Right lobe of liver (tissue), 6 donors: ENCODE results near the gene COLEC11. TPM values are rescaled to one million over a fixed set of nuclear protein-coding genes. Genes with fewer than 3 reads are reported as not detected.
A peak's percentile ranks its signal among the peaks of the same experiment; 100 is the strongest.

ENCODE experiments used
- ATAC-seq, 4 donors: fragments of 200-7000 bp; cut with Tn5 transposase; one replicate each; pipeline ENCODE4 v1.9.1; 2020; ENCODE audit warnings: mild to moderate bottlenecking in 4 of 4, moderate library complexity in 4 of 4
- DNase-seq, 3 donors: peaks; one replicate each; pipeline ENCODE4 v3.0.0-alpha.2; 2020
- H3K27ac ChIP-seq, 3 donors: fragments of 200-600 bp; one replicate each; pipeline ENCODE4 v1.8.0; 2022
- H3K27me3 ChIP-seq, 2 donors: fragments of 200-600 bp; one replicate each; pipeline ENCODE4 v1.8.0; 2022
- H3K36me3 ChIP-seq, 4 donors: fragments of 200-600 bp; sonication (generic) in 1 of 4; one replicate each; pipeline versions ENCODE4 v1.5.1 to v1.8.0; 2017 to 2022; ENCODE audit warnings: control low read depth in 1 of 4
- H3K4me1 ChIP-seq, 4 donors: fragments of 200-600 bp; sonication (generic) in 1 of 4; one replicate each; pipeline versions ENCODE4 v1.5.1 to v1.8.0; 2017 to 2022; ENCODE audit warnings: control low read depth in 1 of 4
- H3K4me3 ChIP-seq, 3 donors: fragments of 200-600 bp; one replicate each; pipeline ENCODE4 v1.8.0; 2022
- H3K9me3 ChIP-seq, 4 donors: fragments of 200-600 bp; sonication (generic) in 1 of 4; one replicate each; pipeline versions ENCODE4 v1.5.1 to v1.8.0; 2017 to 2022; ENCODE audit warnings: control low read depth in 1 of 4
- CTCF ChIP-seq, 4 donors: fragments of 200-600 bp in 3 of 4; fragments of 450-650 bp in 1 of 4; IDR thresholded peaks; one replicate each; pipeline versions ENCODE4 v1.5.1 to v1.8.0; 2016 to 2022; ENCODE audit warnings: antibody characterized with exemption in 4 of 4, mild to moderate bottlenecking in 2 of 4
- POLR2A ChIP-seq: fragments of 450-650 bp; IDR thresholded peaks from one replicate; pipeline ENCODE4 v1.6.1; 2017; ENCODE audit warnings: antibody characterized with exemption, mild to moderate bottlenecking
- WGBS: methylation state at CpG from one replicate; pipeline ENCODE4 v1.1.6; 2018; ENCODE audit warnings: low coverage, low lambda C conversion rate; ENCODE audit not compliant: insufficient coverage; ENCODE audit errors: missing lambda C conversion rate; 5-methylcytosine and 5-hydroxymethylcytosine counted together
- intact Hi-C, 2 donors: fragments of 100-400 bp; cut with DNase I; formaldehyde crosslinking; loops; one replicate each; pipeline versions ENCODE4 v1.11.2 to v1.14.1; 2022
- total RNA-seq, 6 experiments: library from RNA; depleted of rRNA in 2 of 6; stranded (reverse); fragments of >200 nt in 2 of 6; fragmentation: NEBNext Ultra II Directional in 3 of 6; extraction: Animal tissue kit (Norgen Biotek cat#: 25700) in 3 of 6; gene quantifications; one replicate each; pipeline versions ENCODE4 v1.1.0 to v1.2.4, GENCODE V29; 2016 to 2023
- donor health status: DM: no; HTN: yes; CAD: no.
- donor health status: DM: no; HTN: no; CAD: no.
- donor health status: DM: no; HTN: no; CAD: no.
- donor health status: DM: no; HTN: yes; CAD: no.
- donor health status: DM: no; HTN: yes; CAD: no.

COLEC11 gene
- total RNA-seq, 6 experiments from 2014 or later = 25.2 to 58.6 (median 41.1) TPM

- Histone ChIP-seq H3K4me3 (no peak overlapping the region), H3K4me1 (no peaks in the 10 kb centered on the region), H3K9me3 (no peaks in the 10 kb centered on the region), H3K27me3 (no peaks in the 10 kb centered on the region), H3K36me3 (no peaks in the 10 kb centered on the region), H3K27ac (no peak overlapping the region)
- no peak for TF ChIP-seq CTCF (IDR thresholded peaks at IDR 0.05)
- no peak for TF ChIP-seq POLR2A
- no peak for DNase-seq
- WGBS = 69% methylated on average over 5 of the region's 5 CpGs
- no peak for ATAC-seq
- intact Hi-C loops = no loop called here
Observed at GRCh38 chr2:3620834-3621233, 25.9 kb downstream of the COLEC11 start.

GRCh38 chr2:3622967-3623366 is 28.1 kb downstream of the COLEC11 start:
- WGBS = 25% methylated on average over 1 of the region's 1 CpG
- ATAC-seq (no peak), DNase-seq (no peak)
- H3K4me1 ChIP-seq = no peaks in the 10 kb centered on the region
- intact Hi-C loops = no loop called here
- no peaks in the 10 kb centered on the region for H3K9me3 ChIP-seq
- no peak overlapping the region for H3K27ac ChIP-seq
- TF ChIP-seq POLR2A (no peak), CTCF (IDR thresholded peaks at IDR 0.05) (no peak)
- no peaks in the 10 kb centered on the region for H3K36me3 ChIP-seq
- no peaks in the 10 kb centered on the region for H3K27me3 ChIP-seq
- H3K4me3 ChIP-seq = no peak overlapping the region

- no peaks in the 10 kb centered on the region for H3K9me3 ChIP-seq
- H3K36me3 ChIP-seq = no peaks in the 10 kb centered on the region
- H3K27me3 ChIP-seq = no peaks in the 10 kb centered on the region
- 63% methylated on average over 2 of the region's 4 CpGs for WGBS
- TF ChIP-seq CTCF (IDR thresholded peaks at IDR 0.05) (no peak), POLR2A (no peak)
- ATAC-seq (no peak), DNase-seq (no peak)
- H3K4me1 ChIP-seq = no peaks in the 10 kb centered on the region
- intact Hi-C loops = no loop called here
- no peak overlapping the region for H3K27ac ChIP-seq
- no peak overlapping the region for H3K4me3 ChIP-seq
Observed at GRCh38 chr2:3624059-3624794, 29.3 kb downstream of the COLEC11 start.

- H3K27me3 ChIP-seq = no peaks in the 10 kb centered on the region
- 49% methylated on average over 5 of the region's 8 CpGs for WGBS
- H3K4me1 ChIP-seq = no peaks in the 10 kb centered on the region
- DNase-seq (no peak), ATAC-seq (no peak)
- intact Hi-C loops = no loop called here
- H3K27ac ChIP-seq = peak overlapping the region in 1 of 3 donors; percentile 37
- no peak overlapping the region for H3K4me3 ChIP-seq
- no peak for TF ChIP-seq CTCF (IDR thresholded peaks at IDR 0.05)
- no peak for TF ChIP-seq POLR2A
- H3K36me3 ChIP-seq = no peaks in the 10 kb centered on the region
- no peaks in the 10 kb centered on the region for H3K9me3 ChIP-seq
Observed at GRCh38 chr2:3625186-3625585, 30.3 kb downstream of the COLEC11 start.
